ENCODE measurements around the gene ITFG2.
A peak's percentile ranks its signal among the peaks of the same experiment; 100 is the strongest.

The ITFG2 gene

DNA sequence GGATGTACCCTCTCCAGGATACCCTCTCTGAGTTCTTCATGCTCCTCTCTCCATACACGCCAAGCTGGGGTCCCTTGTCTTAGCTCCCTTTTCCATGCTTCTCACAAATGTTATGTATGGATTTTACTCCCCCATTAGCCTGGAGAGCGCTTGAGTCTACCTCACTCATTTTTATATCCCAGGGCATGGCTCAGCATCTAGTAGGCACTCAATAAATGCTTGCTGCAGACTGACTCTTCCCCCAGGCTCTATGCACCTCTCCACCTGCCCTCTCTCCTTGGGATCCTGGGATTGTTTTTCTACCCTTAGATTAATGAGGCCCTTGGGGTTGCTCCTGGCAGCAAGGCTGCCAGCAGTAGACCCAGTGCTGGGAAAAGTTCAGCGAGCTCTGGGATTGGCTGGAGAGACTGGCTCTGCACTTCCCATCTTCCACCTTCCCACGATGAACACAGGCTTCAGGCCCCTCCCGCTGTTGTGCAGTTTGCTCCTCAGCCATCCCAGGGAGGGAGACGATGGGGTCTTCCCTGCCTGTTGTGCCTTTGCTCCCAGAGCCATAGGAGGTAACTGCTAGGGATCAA, 20.2 kb downstream of the ITFG2 start:
- no peak for DNase-seq (ENCODE audit: low spot score)

DNA sequence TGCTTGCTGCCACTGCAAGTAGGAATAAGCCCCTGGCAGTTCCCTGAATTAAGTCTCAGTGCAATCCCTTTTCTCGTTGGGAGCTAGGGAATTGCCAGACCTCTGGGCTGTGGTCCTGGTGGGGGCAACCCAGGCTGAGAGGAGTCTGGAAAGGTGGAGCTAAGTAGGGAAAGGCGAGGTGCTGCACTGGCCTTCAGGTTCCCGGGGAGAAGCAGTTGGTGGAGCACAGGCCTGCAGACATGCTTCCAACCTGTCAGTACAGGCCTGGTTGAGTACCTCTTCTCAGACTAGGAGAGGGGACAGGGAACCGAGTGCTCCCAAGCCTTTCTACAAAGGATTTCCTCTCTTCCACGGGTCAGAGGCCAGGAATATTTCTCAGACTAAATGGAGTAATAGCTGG, 20.9 kb downstream of the ITFG2 start:
- no peak for DNase-seq (ENCODE audit: low spot score)

DNA sequence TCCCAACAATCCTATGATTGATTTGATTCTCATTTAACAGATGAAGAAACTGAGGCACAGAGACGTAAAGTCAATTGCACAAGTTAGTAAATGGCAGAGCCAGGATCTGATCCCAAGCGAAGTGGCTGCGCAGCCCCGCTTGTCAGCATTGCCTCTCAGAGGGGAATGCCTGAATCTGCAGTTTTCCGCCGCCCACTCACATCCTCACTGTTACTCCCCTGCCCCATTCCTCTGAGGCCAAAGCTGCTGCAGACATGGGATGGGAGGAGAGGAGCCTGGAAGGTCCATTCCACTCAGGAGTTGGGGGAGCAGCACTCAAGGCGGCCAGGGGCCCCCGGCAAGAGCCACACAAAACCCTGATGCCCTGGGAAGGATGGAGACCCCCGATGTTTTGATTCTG, 21.3 kb downstream of the ITFG2 start:
- no peak for DNase-seq (ENCODE audit: low spot score)

DNA sequence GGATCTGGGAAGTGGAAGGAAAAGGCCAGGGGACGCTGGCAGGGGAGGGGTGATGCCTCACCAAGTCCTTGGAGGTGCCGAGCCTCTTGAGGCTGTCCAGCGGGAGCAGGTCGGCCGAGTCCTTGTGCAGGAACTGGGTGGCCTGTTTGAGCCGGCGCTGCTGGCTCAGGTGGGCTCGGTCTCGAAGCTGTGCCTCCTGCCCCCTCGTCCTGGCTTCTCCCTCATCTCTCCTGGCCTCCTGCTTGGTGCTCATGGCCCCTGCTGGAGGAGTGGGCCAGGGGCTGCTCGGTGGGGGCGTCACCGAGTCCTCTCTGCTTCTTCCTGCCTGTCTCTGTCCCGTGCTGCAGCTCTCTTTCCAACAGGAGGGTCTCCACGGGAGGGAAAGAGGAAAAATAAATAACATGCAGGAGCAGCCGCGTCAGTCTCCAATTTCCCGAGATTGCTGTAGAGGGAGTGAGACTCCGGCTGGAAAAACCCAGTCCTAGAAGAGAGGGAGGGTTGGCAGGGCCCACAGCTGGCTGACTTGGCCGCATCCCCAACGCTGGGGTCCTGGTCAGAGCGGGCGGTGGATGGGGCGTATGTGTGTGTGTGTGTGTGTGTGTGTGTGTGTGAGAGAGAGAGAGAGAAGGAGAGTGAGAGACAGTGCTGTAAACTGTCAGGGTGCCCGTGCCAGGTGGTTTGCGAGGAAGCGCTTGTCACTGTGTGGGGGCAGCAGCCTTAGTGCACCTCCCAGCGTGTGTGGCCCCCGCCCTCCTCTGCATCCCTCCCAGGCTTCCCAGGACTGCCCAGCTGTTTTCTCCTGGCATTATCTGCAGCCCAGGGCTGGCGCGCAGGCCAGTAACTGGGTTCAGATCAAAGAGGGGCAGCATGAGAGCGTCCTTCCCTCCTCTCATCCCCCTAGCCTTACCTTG, 22.4 kb downstream of the ITFG2 start, which contains the start of gene NRIP2:
NRIP2 (minus strand) TSS at position 455 of the 911 bp plus-strand sequence; CDS start at position 403, 52 bp downstream.
- DNase-seq (ENCODE audit: low spot score): peak; percentile 85

DNA sequence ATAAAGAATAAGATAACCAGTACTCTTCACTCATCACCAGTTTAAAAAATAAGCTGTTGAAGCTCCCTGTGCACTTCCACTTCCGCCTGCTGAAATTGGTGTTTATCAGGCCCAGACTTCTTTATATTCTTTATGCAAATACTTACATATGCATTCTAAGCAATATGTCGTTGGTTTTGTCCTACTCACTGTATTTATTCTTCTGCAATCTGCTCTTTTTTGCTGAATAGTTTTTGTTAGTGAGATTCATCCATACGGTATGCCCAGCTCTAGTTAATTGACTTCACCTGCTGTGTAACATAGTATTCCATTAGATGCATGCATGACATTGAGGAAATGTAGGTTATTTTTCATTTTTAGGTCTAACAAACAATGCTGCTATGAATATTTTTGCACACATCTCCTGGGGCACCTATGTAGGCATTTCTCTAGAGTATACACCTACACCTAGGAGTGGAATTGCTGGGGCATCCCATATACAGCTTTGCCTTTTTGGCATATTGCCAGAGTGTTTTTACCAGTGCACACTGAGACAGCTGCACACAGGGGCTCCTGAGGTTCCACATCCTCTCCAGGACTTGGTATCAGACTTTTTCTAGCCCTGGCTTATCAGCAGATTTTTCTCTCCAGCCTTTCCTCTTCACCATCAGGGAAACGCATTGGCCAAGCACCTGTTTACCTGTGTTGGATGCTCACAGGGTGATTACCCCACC, 23.4 kb downstream of the ITFG2 start:
- no peak for DNase-seq (ENCODE audit: low spot score)

DNA sequence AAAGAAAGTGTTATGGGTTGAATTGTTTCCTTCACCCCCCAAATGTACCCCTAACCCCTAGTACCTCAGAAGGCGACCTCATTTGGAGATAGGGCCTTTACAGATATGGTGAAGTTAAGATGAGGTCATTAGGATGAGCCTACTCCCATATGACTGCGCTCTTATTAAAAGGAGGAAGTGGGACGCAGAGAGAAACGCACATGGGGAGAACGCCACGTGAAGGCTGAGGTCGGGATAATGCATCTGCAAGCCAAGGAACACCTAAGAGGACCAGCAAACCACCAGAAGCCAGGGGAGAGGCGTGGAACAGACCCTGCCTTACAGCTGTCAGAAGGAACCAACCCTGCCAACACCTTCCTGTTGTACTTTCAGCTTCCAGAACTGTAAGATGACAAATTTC, 24.1 kb downstream of the ITFG2 start:
- DNase-seq (ENCODE audit: low spot score): no peak

DNA sequence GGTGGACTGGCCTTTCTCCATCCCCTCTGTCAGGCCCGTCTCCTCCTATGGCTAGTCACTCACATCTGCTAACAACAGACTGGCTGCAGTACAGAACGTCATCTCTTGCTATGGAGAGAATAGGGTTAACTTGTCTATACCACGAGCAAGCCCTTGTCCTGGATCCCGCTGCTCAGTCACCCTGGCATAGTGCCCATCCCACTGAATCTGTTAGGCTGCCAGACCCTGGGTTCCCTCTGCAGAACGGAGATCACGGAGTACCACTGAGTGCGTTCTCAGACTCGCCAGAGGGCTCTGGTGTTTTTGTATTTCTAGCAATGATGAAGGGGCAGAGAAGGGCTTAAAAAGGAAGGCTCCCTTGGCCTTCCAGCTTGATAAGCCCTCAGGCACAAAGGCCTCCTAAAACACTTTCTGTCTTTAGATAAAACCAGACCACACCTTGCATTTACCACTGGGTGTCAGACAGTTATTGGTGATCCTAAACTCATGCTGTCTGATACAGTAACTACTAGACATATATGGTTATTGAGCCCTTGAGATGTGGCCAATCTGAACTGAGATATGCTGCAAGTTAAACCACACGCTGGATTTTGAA, 28.7 kb downstream of the ITFG2 start:
- no peak for DNase-seq (ENCODE audit: low spot score)

DNA sequence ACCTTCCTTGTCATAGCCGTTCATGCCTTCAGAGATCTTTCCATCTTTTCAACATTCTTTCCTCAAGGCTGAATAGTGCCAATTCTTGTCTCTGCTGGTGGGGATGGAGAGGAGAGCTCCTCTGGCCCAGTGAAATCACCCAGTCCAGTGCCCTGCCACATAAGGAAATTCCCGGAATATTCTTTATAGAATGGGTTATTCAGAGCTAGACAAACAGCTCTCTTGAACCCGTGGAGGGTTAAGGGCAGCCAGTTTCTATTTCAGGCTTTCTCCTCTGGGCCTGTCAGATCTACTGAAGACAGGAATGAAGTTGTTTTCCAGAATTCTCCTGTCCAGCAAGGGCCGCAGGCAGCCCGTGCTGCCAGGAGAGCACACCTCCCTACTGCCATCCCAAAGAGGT, 30.5 kb downstream of the ITFG2 start:
- no peak for DNase-seq (ENCODE audit: low spot score)

DNA sequence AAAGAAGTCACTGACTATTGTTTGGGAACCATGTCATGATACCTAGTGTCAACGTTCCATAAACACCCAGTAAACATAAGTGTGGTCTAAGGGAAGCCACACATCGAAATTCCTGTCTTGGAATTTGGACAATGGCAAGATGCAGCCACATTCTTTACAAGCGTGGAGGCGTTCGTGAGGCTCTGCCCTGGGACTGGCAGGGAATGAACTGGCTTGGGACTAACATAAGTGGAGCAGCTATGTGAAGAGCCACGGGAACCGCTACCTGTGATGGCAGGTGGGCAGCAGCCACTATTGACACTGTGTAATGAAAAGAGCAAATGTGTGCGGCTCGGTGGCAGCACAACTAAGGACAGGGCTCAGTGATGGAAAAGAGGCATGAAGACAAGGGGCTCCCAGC, 32.3 kb downstream of the ITFG2 start:
- no peak for DNase-seq (ENCODE audit: low spot score)

DNA sequence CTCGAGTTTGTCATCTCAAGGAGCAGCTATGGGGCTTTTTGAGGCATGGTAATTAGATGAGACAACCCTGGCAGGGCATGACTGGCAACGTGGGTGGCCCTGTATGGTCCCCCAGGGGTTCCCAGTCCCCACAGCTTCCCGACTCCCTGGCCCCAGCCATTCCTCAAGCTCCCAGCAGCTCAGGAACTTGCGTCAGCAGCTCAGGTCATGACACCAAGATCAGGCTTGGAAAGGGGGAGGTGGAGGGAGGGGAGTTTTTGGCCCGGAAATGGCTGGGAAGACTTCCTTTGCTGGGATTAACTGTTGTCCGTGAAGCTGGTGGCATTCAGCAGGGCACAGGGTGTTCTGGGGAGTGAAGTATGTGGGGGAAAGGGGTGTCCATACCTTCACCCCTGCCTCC, 32.8 kb downstream of the ITFG2 start:
- no peak for DNase-seq (ENCODE audit: low spot score)

DNA sequence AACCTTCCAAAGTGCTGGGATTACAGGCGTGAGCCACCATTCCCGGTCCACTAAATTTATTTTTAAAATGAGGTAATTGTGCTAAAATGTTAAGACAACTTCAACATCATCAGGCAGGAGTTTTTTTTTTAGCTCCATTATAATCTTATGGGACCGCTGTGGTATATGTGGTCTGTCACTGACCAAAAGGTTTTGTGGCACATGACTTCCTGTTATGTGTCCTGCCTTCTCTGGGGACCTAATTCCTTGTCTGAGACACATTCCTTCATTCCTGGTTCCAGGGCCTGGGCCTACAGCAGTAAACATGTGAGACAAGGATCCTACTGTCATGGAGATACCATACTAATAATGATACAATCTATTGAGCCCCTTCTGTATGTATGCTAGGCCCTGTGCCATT, 39.5 kb downstream of the ITFG2 start:
- no peak for DNase-seq (ENCODE audit: low spot score)

DNA sequence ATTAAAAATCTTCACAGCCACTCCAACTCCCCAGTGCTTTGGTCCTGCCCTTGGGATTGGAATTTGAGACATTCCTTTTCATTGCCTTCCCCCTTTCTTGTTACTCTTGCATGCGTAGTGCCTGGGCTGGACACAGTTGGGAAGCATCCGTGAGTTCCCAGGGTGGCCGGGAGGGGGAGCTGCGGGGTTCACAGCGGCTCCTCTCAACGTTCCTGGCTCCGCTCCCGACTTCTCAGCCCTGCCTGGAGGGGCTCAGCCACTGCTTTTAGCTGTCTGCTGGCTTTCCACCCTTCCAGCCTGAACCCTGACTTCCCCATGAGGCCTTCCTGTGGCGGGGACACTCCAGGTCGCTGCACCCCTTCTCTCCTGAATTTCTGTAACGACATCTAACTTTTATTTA, 41.2 kb downstream of the ITFG2 start:
- DNase-seq (ENCODE audit: low spot score): peak; percentile 86

DNA sequence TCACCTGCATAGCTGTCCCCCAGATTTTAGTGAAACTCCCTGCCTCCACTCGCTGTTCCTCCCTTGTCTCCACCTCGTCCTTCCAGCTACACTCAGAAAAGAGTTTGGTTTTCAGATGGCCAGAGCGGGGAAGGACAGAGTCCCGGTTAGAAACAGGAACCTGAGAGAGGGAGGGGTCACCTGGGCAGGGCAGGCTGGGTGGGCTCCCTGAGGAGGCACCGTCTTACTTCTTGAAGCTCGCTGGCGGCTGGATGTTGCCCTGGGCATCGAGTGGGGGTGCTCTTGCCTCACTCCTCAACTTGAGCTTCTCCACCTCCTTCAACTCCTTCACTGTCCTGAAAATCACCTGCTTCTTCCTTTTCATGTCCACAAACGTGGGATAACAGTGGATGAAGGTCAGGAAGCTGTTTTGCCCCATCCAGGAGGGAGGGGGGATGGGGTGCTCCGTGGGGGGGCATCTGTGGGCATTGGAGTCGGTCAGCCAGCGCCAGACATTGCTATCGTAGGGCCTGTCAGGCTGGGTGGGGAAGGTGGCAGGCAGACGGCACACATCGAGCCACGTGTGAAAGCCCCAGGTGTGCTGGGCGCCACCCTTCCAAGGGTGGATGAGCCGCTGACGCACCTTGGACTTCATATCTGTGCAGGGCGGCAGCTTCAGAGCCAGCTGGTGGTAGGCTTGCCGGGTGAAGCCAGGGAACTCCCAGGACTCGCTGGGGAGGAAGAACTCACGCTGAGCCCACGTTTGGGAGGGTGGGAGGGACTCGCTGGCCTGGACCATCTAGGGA, 42.4 kb downstream of the ITFG2 start:
- peak; percentile 55 for DNase-seq (ENCODE audit: low spot score)

DNA sequence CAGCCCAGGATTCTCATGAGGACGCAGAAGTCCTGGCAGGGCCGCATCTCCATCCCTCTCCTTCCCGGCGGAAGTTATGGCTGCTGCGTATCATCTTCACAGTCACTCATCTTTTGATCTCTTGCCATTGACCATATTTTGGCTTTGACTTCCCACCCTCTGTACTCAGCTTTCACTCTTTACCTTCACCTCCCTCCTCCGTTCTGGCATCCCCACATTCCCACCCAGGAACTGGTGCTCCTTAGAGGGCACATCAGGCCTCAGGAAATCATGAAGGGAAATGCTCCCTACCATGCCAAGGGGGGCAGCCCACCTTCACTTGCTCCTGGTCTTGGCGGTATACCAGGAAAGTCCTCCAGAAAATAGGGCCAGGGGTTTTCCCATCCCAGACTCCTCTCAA, 43.1 kb downstream of the ITFG2 start:
- DNase-seq (ENCODE audit: low spot score): peak; percentile 22

DNA sequence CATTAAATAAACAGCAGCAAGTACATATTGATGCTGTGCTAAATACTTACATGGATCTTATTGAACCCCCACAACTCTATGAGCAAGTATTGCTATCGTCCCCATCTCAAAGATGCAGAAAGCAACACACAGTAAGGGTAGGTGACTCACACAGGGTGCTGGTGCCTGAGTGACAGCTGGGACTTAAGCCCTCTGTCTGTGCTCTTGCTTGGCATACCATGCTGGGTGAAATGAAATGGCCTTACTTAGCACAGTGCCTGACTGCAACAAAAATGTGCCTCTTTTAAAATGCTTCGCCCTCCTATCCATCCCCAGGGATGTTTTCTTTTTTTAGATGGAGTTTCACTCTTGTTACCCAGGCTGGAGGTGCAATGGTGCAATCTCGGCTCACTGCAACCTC, 43.6 kb downstream of the ITFG2 start:
- peak; percentile 9 for DNase-seq (ENCODE audit: low spot score)

DNA sequence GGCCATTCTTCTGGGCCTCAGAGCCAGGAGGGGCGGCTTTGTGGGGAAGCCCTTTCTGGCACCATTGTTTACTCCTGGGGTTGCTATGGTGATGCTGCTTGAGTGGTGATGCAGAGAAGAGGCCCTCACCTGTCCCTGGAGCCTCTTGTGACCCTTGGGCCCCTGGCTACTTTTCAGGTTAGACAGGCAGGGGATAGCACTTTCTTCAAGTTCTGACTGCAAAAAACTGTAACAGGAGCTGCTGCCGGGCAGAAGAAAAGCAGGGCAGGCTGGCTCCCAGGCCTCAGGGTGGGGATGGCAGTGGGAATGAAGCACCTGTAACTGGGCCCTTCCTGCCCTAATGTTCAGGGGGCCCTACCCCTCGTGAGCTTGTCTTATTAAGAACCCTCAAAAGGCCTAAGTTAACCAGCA, 44.6 kb downstream of the ITFG2 start, which contains the start of gene TEX52:
TEX52 (minus strand) TSS at position 19 of the 411 bp plus-strand sequence; CDS start at position 6, 13 bp downstream.
- peak; percentile 41 for DNase-seq (ENCODE audit: low spot score)

DNA sequence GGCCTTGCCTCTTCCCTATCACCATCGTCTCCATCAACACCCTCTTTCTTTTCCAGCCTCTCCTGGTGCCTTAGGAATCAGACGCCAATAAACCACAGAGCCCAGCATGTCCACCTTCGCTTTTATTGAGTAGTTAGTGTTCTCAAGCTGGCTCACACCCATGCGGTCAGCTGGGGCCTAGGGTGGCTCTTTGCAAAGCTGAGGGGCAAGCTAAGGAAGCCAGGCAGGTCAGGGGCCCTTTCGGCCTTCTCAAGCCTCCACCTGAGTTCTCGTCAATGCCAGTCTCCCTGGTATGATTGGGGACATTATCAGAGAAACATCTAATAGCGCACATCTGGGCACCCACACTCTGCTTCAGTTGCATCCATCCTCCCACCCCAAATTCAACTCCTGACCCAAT, 45.1 kb downstream of the ITFG2 start:
- peak; percentile 44 for DNase-seq (ENCODE audit: low spot score)

DNA sequence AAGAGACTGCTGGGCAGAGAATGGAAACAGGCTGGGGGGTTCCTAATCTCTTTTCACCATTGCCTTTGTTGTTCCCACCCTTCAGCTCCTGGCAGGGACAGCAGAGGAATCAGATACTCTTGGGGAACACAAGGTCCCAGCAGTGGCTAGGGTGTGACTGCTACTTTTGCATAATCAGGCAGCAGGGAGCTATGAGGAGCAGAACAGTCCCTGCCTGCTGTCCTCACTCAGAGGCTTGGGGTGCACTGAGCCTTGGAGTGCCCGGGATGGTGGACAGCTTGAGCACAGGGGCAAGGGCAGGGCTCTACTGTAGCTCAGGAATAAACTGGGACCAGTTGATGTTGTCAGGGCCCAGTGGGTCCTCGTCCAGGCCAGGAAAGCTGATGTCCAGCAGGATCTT, 45.9 kb downstream of the ITFG2 start:
- peak; percentile 41 for DNase-seq (ENCODE audit: low spot score)

DNA sequence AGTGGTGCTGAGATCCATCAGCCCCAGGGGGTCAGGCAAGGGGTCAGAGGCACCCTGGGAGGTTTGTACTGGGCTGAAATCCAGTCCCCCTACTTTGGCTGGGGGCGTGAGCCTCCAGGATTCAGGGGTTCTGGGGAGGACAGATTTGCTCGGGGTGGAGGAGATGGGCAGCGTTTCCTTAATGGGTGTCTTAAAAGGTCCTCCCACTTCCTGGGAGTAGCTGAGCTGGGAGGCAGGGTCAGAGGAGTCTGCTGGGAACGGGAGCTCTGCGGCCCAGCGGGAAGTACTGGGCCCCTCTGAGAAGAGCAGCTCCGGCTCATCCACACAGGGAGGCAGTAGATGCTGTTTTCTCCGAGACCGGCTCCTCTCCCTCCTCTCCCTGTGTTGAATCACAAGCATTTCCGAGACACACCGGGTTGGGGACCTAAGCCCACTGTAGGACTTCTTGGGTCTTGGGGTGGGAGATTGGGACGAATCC, 46.5 kb downstream of the ITFG2 start:
- peak; percentile 57 for DNase-seq (ENCODE audit: low spot score)

DNA sequence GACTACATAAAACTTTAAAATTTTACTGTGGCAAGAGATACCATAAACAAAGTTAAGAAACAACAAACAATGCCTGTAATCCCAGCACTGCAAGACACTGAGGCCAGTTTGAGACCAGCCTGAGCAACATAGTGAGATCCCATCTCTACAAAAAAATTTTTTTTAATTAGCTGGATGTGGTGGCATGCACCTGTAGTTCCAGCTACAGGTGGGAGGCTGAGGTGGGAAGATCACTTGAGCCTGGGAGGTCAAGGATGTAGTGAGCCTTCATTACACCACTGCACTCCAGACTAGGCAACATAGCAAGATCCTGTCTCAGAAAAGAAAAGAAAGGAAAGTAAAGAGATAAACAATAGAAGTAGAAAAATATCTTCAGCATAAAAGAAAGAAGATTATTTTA, 47.7 kb downstream of the ITFG2 start:
- no peak for DNase-seq (ENCODE audit: low spot score)

DNA sequence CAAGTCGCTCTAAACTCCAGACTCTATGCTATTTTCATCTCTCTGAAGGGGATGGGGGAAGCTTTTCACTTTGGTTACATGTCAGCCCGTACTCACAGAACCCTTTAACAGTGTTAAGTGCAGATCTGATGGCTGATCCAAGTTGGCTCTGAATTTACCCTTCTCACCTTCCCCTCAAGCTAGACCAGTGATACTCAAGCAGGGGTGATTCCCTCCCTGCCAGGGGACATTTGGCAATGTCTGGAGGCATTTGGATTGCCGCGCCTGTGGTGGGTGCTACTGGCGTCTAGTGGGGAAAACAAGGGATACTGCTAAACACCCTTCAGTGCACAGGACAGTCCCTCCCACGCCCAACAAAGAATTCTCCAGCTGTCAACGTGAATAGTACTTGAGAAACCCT, 50.4 kb downstream of the ITFG2 start:
- no peak for DNase-seq (ENCODE audit: low spot score)
